Endodermal cell (in vitro differentiated cells): ENCODE measurements around the gene STK39. TPM values are rescaled to one million over a fixed set of nuclear protein-coding genes. Genes with fewer than 3 reads are reported as not detected.

Source experiments
- DNase-seq: peaks from one replicate; pipeline ENCODE4 v3.0.0-alpha.2; 2017
- H3K27ac ChIP-seq: 2 replicates; pipeline ENCODE4 v1.5.1; 2013; ENCODE audit warnings: mild to moderate bottlenecking, low read depth, low read length, moderate library complexity
- H3K27me3 ChIP-seq: 2 replicates; pipeline ENCODE4 v1.6.1; 2013; ENCODE audit warnings: mild to moderate bottlenecking, low read length, moderate library complexity; ENCODE audit not compliant: insufficient read depth, control insufficient read depth, poor library complexity, severe bottlenecking
- H3K36me3 ChIP-seq: 2 replicates; pipeline ENCODE4 v1.7.0; 2013; ENCODE audit warnings: mild to moderate bottlenecking, low read length, moderate library complexity; ENCODE audit not compliant: control insufficient read depth, insufficient read depth
- H3K4me1 ChIP-seq: one replicate; pipeline ENCODE4 v1.7.0; 2013; ENCODE audit warnings: low read length; ENCODE audit not compliant: control insufficient read depth, insufficient read depth
- H3K4me3 ChIP-seq: 2 replicates; pipeline ENCODE4 v1.5.1; 2013; ENCODE audit warnings: mild to moderate bottlenecking, low read length, moderate library complexity
- H3K9ac ChIP-seq: 2 replicates; pipeline ENCODE4 v1.6.1; 2013; ENCODE audit warnings: mild to moderate bottlenecking, low read length, moderate library complexity; ENCODE audit not compliant: poor library complexity, severe bottlenecking; ENCODE audit errors: extremely low read depth
- H3K9me3 ChIP-seq: 2 replicates; pipeline ENCODE4 v1.6.1; 2013; ENCODE audit warnings: mild to moderate bottlenecking, low read length, moderate library complexity; ENCODE audit not compliant: control insufficient read depth
- H3K27ac Mint-ChIP-seq: 2 replicates; pipeline ENCODE4 v1.8.0; 2020; ENCODE audit warnings: mixed read lengths
- H3K27me3 Mint-ChIP-seq: 2 replicates; pipeline ENCODE4 v1.8.0; 2021; ENCODE audit warnings: mild to moderate bottlenecking, mixed read lengths; ENCODE audit not compliant: insufficient read depth
- H3K36me3 Mint-ChIP-seq: 2 replicates; pipeline ENCODE4 v1.8.0; 2020; ENCODE audit warnings: low read depth, mixed read lengths
- H3K4me1 Mint-ChIP-seq: 2 replicates; pipeline ENCODE4 v1.8.0; 2020; ENCODE audit warnings: mixed read lengths
- H3K4me3 Mint-ChIP-seq: 2 replicates; pipeline ENCODE4 v1.8.0; 2020; ENCODE audit warnings: mild to moderate bottlenecking, moderate library complexity, mixed read lengths
- H3K9me3 Mint-ChIP-seq: 2 replicates; pipeline ENCODE4 v1.8.0; 2020; ENCODE audit warnings: mild to moderate bottlenecking, mixed read lengths
- WGBS, 2 experiments: methylation state at CpG; one replicate each; pipeline versions ENCODE4 v1.1.5 to v1.1.7; 2013; ENCODE audit warnings: missing lambda C conversion rate in 2 of 2, mixed read lengths in 1 of 2; ENCODE audit not compliant: insufficient coverage in 1 of 2, insufficient read length in 1 of 2; 5-methylcytosine and 5-hydroxymethylcytosine counted together
- total RNA-seq, 2 donors: library from RNA; stranded (reverse); fragmentation: NEBNext Ultra II Directional in 1 of 2; extraction: Animal tissue kit (Norgen Biotek cat#: 25700) in 1 of 2; gene quantifications; 2 replicates in 1 of 2; 3 replicates in 1 of 2; pipeline ENCODE4 v1.2.1, GENCODE V29; 2021
- TF ChIP-seq, protein P1 (sequence below): fragments of 200-600 bp; sonication (generic); conservative IDR thresholded peaks from 2 replicates; pipeline ENCODE4 v1.5.0; 2021; ENCODE audit warnings: antibody characterized with exemption, mild to moderate bottlenecking

STK39 gene
- total RNA-seq, 2 donors from 2014 or later, result 22.3 to 31.5 TPM

DNA sequence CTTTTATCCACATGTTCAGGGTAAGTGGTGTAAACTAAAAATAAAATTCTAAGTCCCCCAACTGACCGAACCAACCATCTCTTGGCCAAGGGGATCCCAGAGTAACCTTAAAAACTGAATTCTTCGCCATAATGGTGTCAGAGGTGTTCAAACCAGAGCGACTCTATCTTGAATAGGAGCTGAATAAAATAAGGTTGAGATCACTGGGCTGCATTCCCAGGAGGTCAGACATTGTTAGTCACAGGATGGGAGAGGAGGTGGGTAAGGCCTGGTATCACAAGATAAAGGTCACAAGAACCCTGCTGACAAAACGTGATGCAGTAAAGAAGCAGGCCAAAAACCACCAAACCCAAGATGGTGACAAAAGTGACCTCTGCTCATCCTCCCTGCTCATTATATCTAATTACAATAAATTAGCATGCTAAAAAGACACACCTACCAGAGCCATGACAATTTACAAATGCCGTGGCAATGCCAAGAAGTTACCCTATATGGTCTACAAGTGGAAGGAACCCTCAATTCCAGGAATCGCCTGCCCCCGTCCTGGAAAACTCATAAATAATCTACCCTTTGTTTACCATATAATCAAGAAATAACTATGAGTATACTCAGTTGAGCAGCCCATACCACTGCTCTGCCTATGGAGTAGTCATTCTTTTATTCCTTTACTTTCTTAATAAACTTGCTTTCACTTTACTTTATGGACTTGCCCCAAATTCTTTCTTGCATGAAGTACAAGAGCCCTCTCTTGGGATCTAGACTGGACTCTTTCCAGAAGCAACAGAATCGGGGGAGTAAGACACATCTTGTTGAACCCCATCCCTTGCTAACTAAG lies 302.4 kb downstream of the STK39 start:
- TF ChIP-seq, protein P1, sequence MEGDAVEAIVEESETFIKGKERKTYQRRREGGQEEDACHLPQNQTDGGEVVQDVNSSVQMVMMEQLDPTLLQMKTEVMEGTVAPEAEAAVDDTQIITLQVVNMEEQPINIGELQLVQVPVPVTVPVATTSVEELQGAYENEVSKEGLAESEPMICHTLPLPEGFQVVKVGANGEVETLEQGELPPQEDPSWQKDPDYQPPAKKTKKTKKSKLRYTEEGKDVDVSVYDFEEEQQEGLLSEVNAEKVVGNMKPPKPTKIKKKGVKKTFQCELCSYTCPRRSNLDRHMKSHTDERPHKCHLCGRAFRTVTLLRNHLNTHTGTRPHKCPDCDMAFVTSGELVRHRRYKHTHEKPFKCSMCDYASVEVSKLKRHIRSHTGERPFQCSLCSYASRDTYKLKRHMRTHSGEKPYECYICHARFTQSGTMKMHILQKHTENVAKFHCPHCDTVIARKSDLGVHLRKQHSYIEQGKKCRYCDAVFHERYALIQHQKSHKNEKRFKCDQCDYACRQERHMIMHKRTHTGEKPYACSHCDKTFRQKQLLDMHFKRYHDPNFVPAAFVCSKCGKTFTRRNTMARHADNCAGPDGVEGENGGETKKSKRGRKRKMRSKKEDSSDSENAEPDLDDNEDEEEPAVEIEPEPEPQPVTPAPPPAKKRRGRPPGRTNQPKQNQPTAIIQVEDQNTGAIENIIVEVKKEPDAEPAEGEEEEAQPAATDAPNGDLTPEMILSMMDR, result no peak
- no peak overlapping the region for H3K27ac Mint-ChIP-seq
- Histone ChIP-seq H3K4me1 (no peaks in the 10 kb centered on the region), H3K27ac (no peak overlapping the region), H3K9ac (no peak overlapping the region), H3K9me3 (no peaks in the 10 kb centered on the region), H3K27me3 (no peaks in the 10 kb centered on the region), H3K4me3 (no peak overlapping the region), H3K36me3 (no peaks in the 10 kb centered on the region)
- WGBS, 2 experiments, result 92 to 97% methylated on average over 7 to 8 of the region's 8 CpGs
- H3K27me3 Mint-ChIP-seq, result no peaks in the 10 kb centered on the region
- H3K4me3 Mint-ChIP-seq, result no peak overlapping the region
- no peaks in the 10 kb centered on the region for H3K36me3 Mint-ChIP-seq
- no peaks in the 10 kb centered on the region for H3K4me1 Mint-ChIP-seq
- DNase-seq, result no peak
- H3K9me3 Mint-ChIP-seq, result no peaks in the 10 kb centered on the region

DNA sequence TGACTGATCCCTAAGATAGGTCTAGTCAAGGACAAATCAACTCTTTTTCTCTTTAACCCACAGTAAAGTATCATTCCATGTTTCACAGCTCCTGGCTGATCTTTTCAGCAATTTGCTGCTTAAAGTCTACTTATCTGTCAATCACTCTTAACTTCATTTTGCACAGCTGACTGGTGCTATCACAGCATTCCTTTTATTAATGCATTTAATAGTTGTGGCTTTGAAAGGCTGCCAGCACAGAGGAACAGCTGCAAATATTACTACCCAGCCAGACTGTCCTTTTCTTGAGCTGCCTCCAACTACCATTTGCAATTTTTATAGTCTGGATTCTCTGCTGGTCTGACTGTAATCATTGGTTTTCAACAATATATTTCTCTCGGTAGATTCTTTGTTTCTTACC lies 303.5 kb downstream of the STK39 start:
- Mint-ChIP-seq H3K9me3 (no peaks in the 10 kb centered on the region), H3K36me3 (no peaks in the 10 kb centered on the region), H3K27ac (no peak overlapping the region), H3K4me1 (peaks cover 5% of the 10 kb centered on the region), H3K27me3 (no peaks in the 10 kb centered on the region), H3K4me3 (no peak overlapping the region)
- no peak overlapping the region for H3K27ac ChIP-seq
- no peaks in the 10 kb centered on the region for H3K27me3 ChIP-seq
- 82 to 100% methylated on average over 1 of the region's 1 CpG for WGBS, 2 experiments
- H3K9me3 ChIP-seq, result no peaks in the 10 kb centered on the region
- TF ChIP-seq, protein P1, result no peak
- H3K9ac ChIP-seq, result no peak overlapping the region
- no peaks in the 10 kb centered on the region for H3K36me3 ChIP-seq
- no peak overlapping the region for H3K4me3 ChIP-seq
- no peak for DNase-seq
- no peaks in the 10 kb centered on the region for H3K4me1 ChIP-seq

DNA sequence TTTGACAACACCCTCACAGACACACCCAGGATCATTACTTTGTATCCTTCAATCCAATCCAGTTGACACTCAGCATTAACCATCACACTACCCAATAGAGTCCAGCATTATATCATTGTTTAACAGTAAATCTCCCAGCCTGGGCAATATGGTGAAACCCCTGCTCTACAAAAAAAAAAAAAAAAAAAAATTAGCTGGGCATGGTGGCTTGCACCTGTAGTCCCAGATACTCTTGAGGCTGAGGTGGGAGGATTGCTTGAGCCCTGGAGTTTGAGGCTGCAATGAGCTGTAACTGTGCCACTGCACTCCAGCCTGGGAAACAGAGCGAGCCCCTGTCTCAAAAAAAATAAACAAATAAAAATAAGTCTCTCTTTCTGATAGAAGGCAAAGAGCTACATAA lies 304.0 kb downstream of the STK39 start:
- Mint-ChIP-seq H3K4me1 (peaks cover 8% of the 10 kb centered on the region), H3K36me3 (no peaks in the 10 kb centered on the region), H3K27ac (no peak overlapping the region), H3K27me3 (no peaks in the 10 kb centered on the region), H3K4me3 (no peak overlapping the region), H3K9me3 (no peaks in the 10 kb centered on the region)
- Histone ChIP-seq H3K9me3 (no peaks in the 10 kb centered on the region), H3K27me3 (no peaks in the 10 kb centered on the region), H3K36me3 (no peaks in the 10 kb centered on the region), H3K4me1 (no peaks in the 10 kb centered on the region), H3K27ac (no peak overlapping the region), H3K9ac (no peak overlapping the region), H3K4me3 (no peak overlapping the region)
- TF ChIP-seq, protein P1, result no peak
- no peak for DNase-seq
- WGBS, 2 experiments, result 80% methylated on average over 1 of the region's 1 CpG; no CpG with 5 or more reads in 1 of the 2 experiments
